SK-N-SH (cell line): ENCODE data around the gene CLIC4. TPM values are rescaled to one million over a fixed set of nuclear protein-coding genes. Genes with fewer than 3 reads are reported as not detected.

Source experiments
- CTCF ChIA-PET: fragments of 300-600, 350-600 bp; formaldehyde crosslinking; extraction: SDS; loops from one replicate; lab custom pipeline; 2021; lab: Yijun Ruan, JAX
- POLR2A ChIA-PET: fragments of 350-600 bp; sonication (Branson Sonifier 250); formaldehyde crosslinking; extraction: SDS; loops from one replicate; lab custom pipeline; 2020; ENCODE audit warnings: antibody characterized with exemption, inconsistent platforms; lab: Yijun Ruan, JAX
- DNase-seq: peaks from one replicate; pipeline ENCODE4 v3.0.0; 2012
- H2AFZ ChIP-seq: fragments of 200-600 bp; sonication (generic); 2 replicates; pipeline ENCODE4 v1.8.1; 2016; ENCODE audit warnings: antibody characterized with exemption, mild to moderate bottlenecking, low read depth
- H3F3A ChIP-seq: fragments of 200-600 bp; sonication (generic); replicated peaks from 2 replicates; pipeline ENCODE3; 2016; ENCODE audit warnings: antibody characterized with exemption, mild to moderate bottlenecking; ENCODE audit not compliant: insufficient read depth
- H3K27ac ChIP-seq, 2 experiments: fragments of 200-500 bp in 1 of 2; fragments of 200-600 bp in 1 of 2; sonication (Bioruptor generic) in 1 of 2; sonication (generic), shearing (Covaris generic) in 1 of 2; 2 replicates each; pipeline versions ENCODE4 v1.5.1 to v1.6.1; 2014 to 2016; ENCODE audit warnings: low read depth in 2 of 2, inconsistent platforms in 1 of 2, low read length in 1 of 2, mild to moderate bottlenecking in 1 of 2, mixed read lengths in 1 of 2
- H3K27me3 ChIP-seq: fragments of 200-600 bp; sonication (generic), shearing (Covaris generic); 2 replicates; pipeline ENCODE4 v1.6.1; 2016; ENCODE audit warnings: mixed run types; ENCODE audit not compliant: insufficient read depth
- H3K36me3 ChIP-seq, 2 experiments: fragments of 200-500 bp in 1 of 2; fragments of 200-600 bp in 1 of 2; sonication (Bioruptor generic) in 1 of 2; sonication (generic) in 1 of 2; replicated peaks in 1 of 2; 2 replicates each; pipeline versions ENCODE3 to v1.5.1; 2014 to 2016; ENCODE audit warnings: low read length in 1 of 2, mild to moderate bottlenecking in 1 of 2; ENCODE audit not compliant: insufficient read depth in 2 of 2, control insufficient read depth in 1 of 2
- H3K4me1 ChIP-seq, 2 experiments: fragments of 200-500 bp in 1 of 2; fragments of 200-600 bp in 1 of 2; sonication (Bioruptor generic) in 1 of 2; sonication (generic), shearing (Covaris generic) in 1 of 2; 2 replicates each; pipeline versions ENCODE4 v1.5.1 to v1.6.1; 2014 to 2016; ENCODE audit warnings: low read depth in 1 of 2, low read length in 1 of 2, mixed run types in 1 of 2; ENCODE audit not compliant: insufficient read depth in 2 of 2, control insufficient read depth in 1 of 2
- H3K4me2 ChIP-seq: fragments of 200-600 bp; sonication (generic), shearing (Covaris generic); 2 replicates; pipeline ENCODE4 v1.6.1; 2017; ENCODE audit warnings: mixed run types
- H3K4me3 ChIP-seq, 2 experiments: fragments of 200-500 bp in 1 of 2; fragments of 200-600 bp in 1 of 2; sonication (Bioruptor generic) in 1 of 2; sonication (generic), shearing (Covaris generic) in 1 of 2; 2 replicates each; pipeline versions ENCODE4 v1.5.1 to v1.8.1; 2014 to 2016; ENCODE audit warnings: low read depth in 2 of 2, inconsistent platforms in 1 of 2, low read length in 1 of 2, mild to moderate bottlenecking in 1 of 2, mixed read lengths in 1 of 2, moderate library complexity in 1 of 2
- H3K79me2 ChIP-seq: fragments of 200-600 bp; sonication (generic); 2 replicates; pipeline ENCODE4 v1.8.1; 2017; ENCODE audit warnings: mild to moderate bottlenecking; ENCODE audit not compliant: insufficient read depth
- H3K9ac ChIP-seq: fragments of 200-600 bp; sonication (generic); 2 replicates; pipeline ENCODE4 v1.6.1; 2017; ENCODE audit warnings: mixed run types
- H3K9me2 ChIP-seq: fragments of 200-600 bp; sonication (generic); 2 replicates; pipeline ENCODE4 v1.6.1; 2017; ENCODE audit warnings: mixed run types
- H3K9me3 ChIP-seq: fragments of 200-600 bp; sonication (generic); 2 replicates; pipeline ENCODE4 v1.6.1; 2017; ENCODE audit warnings: mixed run types, mild to moderate bottlenecking, moderate library complexity
- H4K20me1 ChIP-seq: fragments of 200-600 bp; sonication (generic); 2 replicates; pipeline ENCODE4 v1.6.1; 2017; ENCODE audit warnings: mild to moderate bottlenecking, mixed run types; ENCODE audit not compliant: insufficient read depth
- CHD2 ChIP-seq: fragments of 150-350 bp; IDR thresholded peaks from 2 replicates; pipeline ENCODE4 v1.6.1; 2018; ENCODE audit warnings: low read length; ENCODE audit not compliant: partially characterized antibody
- EP300 ChIP-seq, 2 experiments: IDR thresholded peaks; 2 replicates each; pipeline versions ENCODE4 v1.4.0 to v1.6.1; 2012; ENCODE audit warnings: borderline replicate concordance in 1 of 2, low read depth in 1 of 2, low read length in 1 of 2
- EZH2phosphoT487 ChIP-seq: fragments of 200-600 bp; sonication (generic); IDR thresholded peaks from 2 replicates; pipeline ENCODE4 v1.6.1; 2017; ENCODE audit warnings: low read depth, mixed run types, mild to moderate bottlenecking, antibody characterized with exemption, moderate library complexity, borderline replicate concordance
- FOSL2 ChIP-seq: IDR thresholded peaks from 2 replicates; pipeline ENCODE4 v1.4.0; 2012; ENCODE audit warnings: low read depth, mild to moderate bottlenecking, moderate library complexity, borderline replicate concordance
- FOXJ3 ChIP-seq: sonication (generic); formaldehyde crosslinking; IDR thresholded peaks from 2 replicates; pipeline ENCODE4 v1.5.1; 2020; ENCODE audit warnings: mild to moderate bottlenecking, missing genetic modification reagents
- GABPA ChIP-seq: IDR thresholded peaks from 2 replicates; pipeline ENCODE4 v1.4.0; 2012; ENCODE audit warnings: low read depth, mild to moderate bottlenecking
- JUND ChIP-seq: IDR thresholded peaks from 2 replicates; pipeline ENCODE4 v1.4.0; 2012
- MEF2A ChIP-seq: IDR thresholded peaks from 2 replicates; pipeline ENCODE4 v1.4.0; 2012; ENCODE audit warnings: low read depth, borderline replicate concordance
- NFIC ChIP-seq: IDR thresholded peaks from 2 replicates; pipeline ENCODE4 v1.4.0; 2012; ENCODE audit warnings: borderline replicate concordance
- NRF1 ChIP-seq: IDR thresholded peaks from 2 replicates; pipeline ENCODE4 v1.6.1; 2012; ENCODE audit warnings: low read depth, mild to moderate bottlenecking, low read length
- PBX3 ChIP-seq: IDR thresholded peaks from 2 replicates; pipeline ENCODE4; 2012
- POLR2AphosphoS5 ChIP-seq: IDR thresholded peaks from 2 replicates; pipeline ENCODE4 v1.6.1; 2012; ENCODE audit warnings: low read depth, low read length
- RCOR1 ChIP-seq: fragments of 150-350 bp; IDR thresholded peaks from 2 replicates; pipeline ENCODE4 v1.6.1; 2017; ENCODE audit warnings: antibody characterized with exemption, low read length
- REST ChIP-seq: IDR thresholded peaks from 2 replicates; pipeline ENCODE4 v1.6.1; 2012; ENCODE audit warnings: mild to moderate bottlenecking, low read depth, low read length, moderate library complexity
- RFX5 ChIP-seq: IDR thresholded peaks from 2 replicates; pipeline ENCODE4 v1.6.1; 2012; ENCODE audit warnings: mild to moderate bottlenecking, improper control_type of control experiment, low read length
- SIN3A ChIP-seq: IDR thresholded peaks from 2 replicates; pipeline ENCODE4 v1.6.1; 2012; ENCODE audit warnings: low read depth, mild to moderate bottlenecking, low read length, moderate library complexity, borderline replicate concordance
- TCF12 ChIP-seq: IDR thresholded peaks from 2 replicates; pipeline ENCODE4 v1.4.0; 2012
- TEAD4 ChIP-seq: IDR thresholded peaks from 2 replicates; pipeline ENCODE4 v1.4.0; 2012; ENCODE audit warnings: mild to moderate bottlenecking, borderline replicate concordance; ENCODE audit not compliant: insufficient read depth
- ZBTB33 ChIP-seq: IDR thresholded peaks from 2 replicates; pipeline ENCODE4 v1.4.0; 2012; ENCODE audit warnings: low read depth, borderline replicate concordance
- WGBS: methylation state at CpG from one replicate; pipeline ENCODE4 v1.1.6; 2017; ENCODE audit warnings: low lambda C conversion rate; 5-methylcytosine and 5-hydroxymethylcytosine counted together
- polyA plus RNA-seq, 3 experiments: library from polyadenylated mRNA; depleted of rRNA; stranded (reverse); fragments of >200 nt; gene quantifications; 2 replicates each; pipeline ENCODE4 v1.2.3, GENCODE V29; 2012
- TF ChIP-seq, protein P1 (sequence below): fragments of 150-350 bp; IDR thresholded peaks from 2 replicates; pipeline ENCODE4 v1.6.1; 2017; ENCODE audit warnings: antibody characterized with exemption, low read length, low read depth, borderline replicate concordance

CLIC4 gene
- polyA plus RNA-seq, 1 of the 3 experiments (the other 2 are of a cell fraction), result 66.4 TPM

GRCh38 chr1:24855474-24855873, 110.2 kb downstream of the CLIC4 start:
- Histone ChIP-seq H3K36me3 (peaks cover 0 to 7% of the 10 kb centered on the region in 2 experiments), H3K9me2 (no peaks in the 10 kb centered on the region), H3K9ac (no peak overlapping the region), H2AFZ (no peak overlapping the region), H3K79me2 (no peaks in the 10 kb centered on the region), H3K4me2 (no peak overlapping the region), H3K27me3 (no peaks in the 10 kb centered on the region), H3K9me3 (no peaks in the 10 kb centered on the region), H3F3A (no peaks in the 10 kb centered on the region), H4K20me1 (no peaks in the 10 kb centered on the region), H3K4me1 (no peaks in the 10 kb centered on the region), H3K27ac (no peak overlapping the region), H3K4me3 (no peak overlapping the region)
- CTCF ChIA-PET, result interaction anchor here (1.0 to 1.6 kb wide), 3 partner anchors 8 to 246 kb away, joined by 3 to 6 read pairs (median 5); no protein-coding TSS in a partner anchor
- WGBS, result 76% methylated on average over 4 of the region's 5 CpGs
- TF ChIP-seq, protein P1, sequence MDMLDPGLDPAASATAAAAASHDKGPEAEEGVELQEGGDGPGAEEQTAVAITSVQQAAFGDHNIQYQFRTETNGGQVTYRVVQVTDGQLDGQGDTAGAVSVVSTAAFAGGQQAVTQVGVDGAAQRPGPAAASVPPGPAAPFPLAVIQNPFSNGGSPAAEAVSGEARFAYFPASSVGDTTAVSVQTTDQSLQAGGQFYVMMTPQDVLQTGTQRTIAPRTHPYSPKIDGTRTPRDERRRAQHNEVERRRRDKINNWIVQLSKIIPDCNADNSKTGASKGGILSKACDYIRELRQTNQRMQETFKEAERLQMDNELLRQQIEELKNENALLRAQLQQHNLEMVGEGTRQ, result no peak
- TF ChIP-seq EZH2phosphoT487 (no peak), ZBTB33 (no peak), EP300 (IDR thresholded peaks at IDR 0.05; ENCODE audit: borderline replicate concordance in 1 of 2, low read depth in 1 of 2, low read length in 1 of 2) (no peak), FOXJ3 (CRISPR knock-in tag) (no peak), MEF2A (no peak), RCOR1 (no peak), TCF12 (no peak), POLR2AphosphoS5 (no peak), NRF1 (no peak), TEAD4 (no peak)
- no peak for DNase-seq
- POLR2A ChIA-PET, result no interaction called here

- Histone ChIP-seq H3K9ac (no peak overlapping the region), H3K9me3 (no peaks in the 10 kb centered on the region), H3K4me2 (no peak overlapping the region), H3K9me2 (no peaks in the 10 kb centered on the region), H3K4me1 (no peaks in the 10 kb centered on the region), H3K79me2 (no peaks in the 10 kb centered on the region), H2AFZ (no peak overlapping the region), H3K27me3 (no peaks in the 10 kb centered on the region), H3K27ac (no peak overlapping the region), H3K4me3 (no peak overlapping the region), H4K20me1 (no peaks in the 10 kb centered on the region), H3K36me3 (peaks cover 0 to 2% of the 10 kb centered on the region in 2 experiments), H3F3A (no peaks in the 10 kb centered on the region)
- DNase-seq, result no peak
- 85% methylated on average over 16 of the region's 16 CpGs for WGBS
- ChIA-PET POLR2A (no interaction called here), CTCF (interaction anchor here (0.6 to 1.9 kb wide), 4 partner anchors 9 to 245 kb away, joined by 3 to 5 read pairs (median 4); no protein-coding TSS in a partner anchor)
- TF ChIP-seq SIN3A (no peak), FOXJ3 (CRISPR knock-in tag) (no peak), GABPA (no peak), FOSL2 (no peak), TEAD4 (no peak), PBX3 (no peak), NFIC (no peak), CHD2 (no peak), REST (no peak), RFX5 (no peak), JUND (no peak)
These were observed 111.7 kb downstream of the CLIC4 start for GRCh38 chr1:24856787-24857506.
